ENCODE measurements around the gene COX20.

GRCh38 chr1:244840219-244840794 lies 4.8 kb downstream of the COX20 start:
- no peak for TF ChIP-seq CTCF (IDR thresholded peaks at IDR 0.05)
- TF ChIP-seq POLR2AphosphoS5 (IDR thresholded peaks at IDR 0.05) = no peak
- no peak for TF ChIP-seq POLR2A (IDR thresholded peaks at IDR 0.05)

Measured in stomach (tissue), 4 donors.